GM21576 (cell line): ENCODE data around the gene IL1RAPL1.

Source experiments
- ATAC-seq: cut with Tn5 transposase; IDR thresholded peaks from one replicate; pipeline ENCODE4 v1.9.1; 2021; ENCODE audit warnings: mild to moderate bottlenecking, moderate library complexity; ENCODE audit not compliant: unreplicated experiment

IL1RAPL1 gene

DNA sequence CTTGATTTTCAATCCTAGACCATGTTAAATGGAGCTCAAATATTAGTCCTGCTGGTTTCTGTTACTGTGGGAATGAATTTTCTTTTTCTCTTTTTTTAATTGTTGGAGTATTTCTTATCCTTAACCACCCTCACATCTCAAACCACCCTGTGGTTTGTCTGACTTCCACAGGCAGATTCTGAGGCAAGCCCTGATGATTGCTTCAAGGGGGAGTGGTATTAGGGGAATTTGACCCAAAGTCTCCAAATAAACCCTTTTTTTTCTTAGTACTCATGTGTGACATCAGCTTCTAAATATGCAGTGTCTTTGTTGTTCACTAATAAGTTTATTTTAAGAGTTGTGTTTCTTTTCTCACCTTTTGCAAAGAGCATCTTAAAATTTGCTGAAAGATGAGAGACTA lies 810.3 kb downstream of the IL1RAPL1 start:
- no peak for ATAC-seq

- no peak for ATAC-seq
Measured at GRCh38 chrX:29407357-29407756, 820.1 kb downstream of the IL1RAPL1 start.

GRCh38 chrX:29419774-29420553 lies 832.7 kb downstream of the IL1RAPL1 start:
- peak; percentile 82 for ATAC-seq

- ATAC-seq, result no peak
Measured at GRCh38 chrX:29422034-29422433, 834.8 kb downstream of the IL1RAPL1 start.

GRCh38 chrX:29431895-29432294 lies 844.6 kb downstream of the IL1RAPL1 start:
- ATAC-seq, result no peak

- no peak for ATAC-seq
Measured at GRCh38 chrX:29432534-29432933, 845.3 kb downstream of the IL1RAPL1 start.

DNA sequence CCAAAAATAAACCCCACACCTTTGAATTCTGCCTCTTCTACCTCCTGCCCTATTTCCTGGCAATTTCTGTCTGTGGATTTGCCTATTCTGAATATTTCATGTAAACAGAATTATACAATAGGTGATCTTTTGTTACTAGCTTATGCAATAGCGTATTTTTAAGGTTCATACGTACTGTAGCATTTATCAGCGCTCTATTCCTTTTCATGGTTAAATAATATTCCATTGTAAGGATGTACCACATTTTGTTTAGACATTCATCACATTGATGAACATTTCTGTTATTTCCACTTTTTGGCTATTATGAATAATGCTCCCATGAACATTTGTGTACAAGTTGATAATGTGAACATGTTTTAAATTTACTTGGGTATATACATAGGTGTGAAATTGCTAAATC lies 847.7 kb downstream of the IL1RAPL1 start:
- ATAC-seq, result no peak

- no peak for ATAC-seq
Measured at GRCh38 chrX:29435396-29435795, 848.1 kb downstream of the IL1RAPL1 start.

- ATAC-seq, result no peak
Measured at GRCh38 chrX:29447867-29448266, 860.6 kb downstream of the IL1RAPL1 start.

GRCh38 chrX:29453333-29453732 lies 866.1 kb downstream of the IL1RAPL1 start:
- no peak for ATAC-seq

GRCh38 chrX:29455702-29456101 lies 868.5 kb downstream of the IL1RAPL1 start:
- ATAC-seq, result no peak

DNA sequence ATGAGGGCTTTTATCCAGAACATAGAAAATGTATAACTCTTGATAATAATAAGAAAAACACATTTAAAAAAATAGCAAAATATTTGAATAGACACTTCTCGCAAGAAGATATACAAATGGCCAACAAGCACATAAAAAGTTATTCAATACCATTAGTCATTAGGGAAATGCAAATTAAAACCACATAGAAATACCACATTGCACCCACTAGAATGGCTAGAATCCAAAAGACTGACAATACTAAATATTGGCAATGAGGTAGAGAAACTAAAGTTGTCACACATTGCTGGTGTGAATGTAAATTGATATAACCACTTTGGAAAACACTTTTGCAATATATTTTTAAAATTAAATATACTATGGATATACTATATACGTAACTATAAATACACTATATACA lies 873.8 kb downstream of the IL1RAPL1 start:
- ATAC-seq, result no peak

DNA sequence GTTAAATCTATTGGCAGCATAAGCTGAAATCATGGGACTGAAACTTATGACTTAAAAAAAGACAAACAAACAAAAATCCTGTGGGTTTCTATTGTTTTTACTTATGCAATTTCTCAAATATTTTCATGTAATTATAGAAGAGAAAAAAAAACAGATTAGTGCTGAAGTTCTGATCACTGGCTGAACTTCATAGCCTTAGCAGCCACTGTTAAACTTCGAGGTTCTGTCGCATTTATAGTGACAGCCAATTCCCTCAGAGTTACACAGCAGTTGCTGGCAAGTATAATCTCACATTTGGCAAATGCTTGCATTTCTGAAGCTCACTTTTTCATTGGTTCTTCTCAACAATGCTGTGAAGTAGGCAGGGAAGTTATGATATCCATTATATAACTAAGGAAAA lies 879.2 kb downstream of the IL1RAPL1 start:
- no peak for ATAC-seq

DNA sequence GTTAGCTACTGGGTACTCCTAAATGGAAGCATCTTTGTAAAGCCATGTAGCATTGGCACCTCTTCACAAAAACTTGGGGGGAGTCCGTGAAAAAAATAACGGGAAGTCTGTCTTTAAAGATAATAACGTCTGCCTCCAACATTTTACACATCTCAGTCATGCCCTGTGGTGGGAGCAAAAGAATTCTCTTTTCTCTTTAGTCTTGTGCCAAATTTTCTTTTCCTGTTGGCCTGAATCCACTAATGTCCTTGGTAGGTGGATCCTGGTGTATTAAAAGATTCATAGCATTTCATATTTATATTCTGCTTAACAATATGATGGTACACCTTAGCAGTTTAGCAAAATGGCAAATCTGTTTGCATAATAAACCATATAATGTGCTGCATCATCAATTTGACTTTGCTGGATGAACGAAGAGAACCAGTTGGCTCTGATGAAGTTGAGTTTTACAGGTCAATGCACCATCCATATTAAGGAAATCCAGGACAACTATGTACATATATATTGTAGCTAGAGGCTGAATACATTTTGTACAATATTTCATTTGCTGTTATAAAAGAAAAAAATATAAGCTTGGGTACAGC lies 881.8 kb downstream of the IL1RAPL1 start:
- ATAC-seq, result no peak

DNA sequence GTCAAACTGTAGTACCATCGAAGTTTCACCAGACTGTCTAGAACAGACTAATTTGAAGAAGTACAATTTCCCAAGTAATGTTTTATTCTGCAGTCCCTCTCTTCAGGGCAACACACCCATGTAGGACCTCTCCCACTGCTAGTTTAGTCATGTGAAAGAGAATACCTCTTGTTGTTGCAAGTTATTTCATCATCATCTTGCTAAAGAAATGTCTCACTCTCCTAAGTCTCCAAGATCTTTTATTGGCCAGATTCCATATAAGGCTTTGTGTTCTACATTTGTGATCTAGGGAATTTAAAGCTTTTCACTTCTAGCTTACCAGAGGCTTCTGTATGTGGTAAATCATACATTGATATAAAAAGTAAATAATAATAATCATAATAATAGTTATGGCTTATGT lies 882.8 kb downstream of the IL1RAPL1 start:
- ATAC-seq, result no peak

- ATAC-seq, result no peak
Measured at GRCh38 chrX:29471829-29472228, 884.6 kb downstream of the IL1RAPL1 start.

DNA sequence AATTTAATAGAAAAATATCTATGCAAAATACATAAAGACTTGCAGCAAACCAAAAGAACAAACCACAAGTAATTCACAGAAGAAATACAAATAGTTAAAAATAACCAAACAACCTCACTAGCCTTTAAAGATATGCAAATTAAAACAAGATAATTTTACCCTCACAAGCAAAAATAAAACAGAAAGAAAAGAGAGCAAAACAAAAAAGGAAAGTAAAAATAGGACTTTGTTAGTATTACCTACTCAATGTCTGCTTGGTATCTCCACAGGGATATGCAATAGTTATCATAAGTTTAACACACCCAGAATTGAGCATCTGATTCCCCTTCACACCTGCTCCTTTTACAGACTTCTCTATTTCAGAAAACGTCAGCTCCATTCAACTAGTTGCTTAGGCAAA lies 890.6 kb downstream of the IL1RAPL1 start:
- ATAC-seq, result peak; percentile 26

DNA sequence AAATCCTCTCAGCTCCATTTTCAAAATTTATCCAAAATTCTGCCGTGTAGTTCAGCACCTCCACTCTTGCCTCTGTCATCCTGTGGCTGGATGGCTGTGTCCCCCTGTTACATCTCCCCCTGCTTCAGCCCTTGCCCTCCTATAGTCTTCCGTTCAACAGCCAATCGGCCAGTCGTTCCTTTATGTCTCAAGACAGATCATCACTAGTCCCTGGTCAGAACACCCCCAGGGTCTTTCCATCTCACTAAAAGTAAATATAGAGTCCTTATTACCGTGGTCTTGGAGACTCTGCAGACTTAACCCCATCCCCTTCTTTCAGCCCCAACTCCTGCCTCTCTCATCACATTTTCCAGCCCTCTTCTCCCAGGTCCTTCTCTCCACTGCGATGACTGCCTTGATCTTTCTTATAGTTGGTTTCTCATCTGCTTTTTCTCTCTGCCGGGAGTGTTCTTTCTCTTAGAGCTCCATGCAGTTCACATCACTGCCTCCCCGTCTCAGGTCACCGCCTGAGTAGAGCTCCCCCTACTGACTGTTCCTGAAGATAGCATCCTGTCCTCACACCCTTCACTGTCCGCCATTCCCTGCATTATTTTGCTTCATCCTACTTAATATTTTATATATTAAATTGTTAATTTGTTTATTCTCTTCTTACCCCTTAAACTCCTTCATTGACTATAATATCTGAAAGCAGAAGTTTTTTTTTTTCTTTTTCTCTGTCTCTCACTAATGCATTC lies 891.3 kb downstream of the IL1RAPL1 start:
- peak; percentile 87 for ATAC-seq

- no peak for ATAC-seq
Measured at GRCh38 chrX:29487214-29487613, 900.0 kb downstream of the IL1RAPL1 start.

DNA sequence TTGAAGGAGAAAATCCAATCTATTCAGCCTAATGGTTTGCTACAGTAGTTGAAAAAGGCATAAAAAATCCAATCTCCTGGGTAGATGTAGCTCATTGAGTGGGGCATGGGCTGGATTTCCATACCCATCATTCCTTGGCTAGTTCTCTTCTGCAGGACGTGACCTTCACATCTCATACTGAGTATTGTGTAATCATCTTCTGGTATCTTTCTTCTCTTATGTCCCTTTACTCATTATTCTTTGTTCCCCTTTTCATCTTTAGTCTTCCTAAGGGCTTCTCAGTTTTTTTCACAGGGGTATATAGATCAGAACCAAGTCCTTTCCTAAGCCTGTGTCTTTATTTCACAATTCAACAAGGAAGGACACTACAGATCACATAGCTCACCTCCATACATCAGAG lies 900.5 kb downstream of the IL1RAPL1 start:
- no peak for ATAC-seq

GRCh38 chrX:29488919-29489318 lies 901.7 kb downstream of the IL1RAPL1 start:
- ATAC-seq, result peak; percentile 66

GRCh38 chrX:29490606-29491005 lies 903.4 kb downstream of the IL1RAPL1 start:
- no peak for ATAC-seq
